KMS-11 (cell line): Measurements from ENCODE around the gene APBA2.
A peak's percentile ranks its signal among the peaks of the same experiment; 100 is the strongest.

Source experiments
- H2AFZ ChIP-seq: fragments of 200-600 bp; sonication (generic); 2 replicates; pipeline ENCODE4 v1.6.1; 2016; ENCODE audit warnings: antibody characterized with exemption, mixed run types, low read depth
- H3K27ac ChIP-seq: fragments of 200-600 bp; sonication (generic); 2 replicates; pipeline ENCODE4 v1.6.1; 2016; ENCODE audit warnings: mild to moderate bottlenecking, mixed run types
- H3K27me3 ChIP-seq: fragments of 200-600 bp; sonication (generic); 2 replicates; pipeline ENCODE4 v1.6.1; 2017; ENCODE audit warnings: mild to moderate bottlenecking, low read depth, mixed run types, moderate library complexity; ENCODE audit not compliant: insufficient read depth
- H3K36me3 ChIP-seq: fragments of 200-600 bp; sonication (generic); 2 replicates; pipeline ENCODE4 v1.6.1; 2017; ENCODE audit warnings: mild to moderate bottlenecking, mixed run types; ENCODE audit not compliant: insufficient read depth
- H3K4me1 ChIP-seq: fragments of 200-600 bp; sonication (generic); 2 replicates; pipeline ENCODE4 v1.6.1; 2016; ENCODE audit warnings: mild to moderate bottlenecking, low read depth, mixed run types; ENCODE audit not compliant: poor library complexity, severe bottlenecking
- H3K4me2 ChIP-seq: fragments of 200-600 bp; sonication (generic); 2 replicates; pipeline ENCODE4 v1.7.0; 2016; ENCODE audit warnings: mild to moderate bottlenecking, mixed run types
- H3K4me3 ChIP-seq: fragments of 200-600 bp; sonication (generic); IDR thresholded peaks from 2 replicates; pipeline ENCODE4 v1.6.1; 2017; ENCODE audit warnings: low read depth, low read length, mixed read lengths; ENCODE audit not compliant: insufficient read depth
- H3K79me2 ChIP-seq: fragments of 200-600 bp; sonication (generic); 2 replicates; pipeline ENCODE4 v1.6.1; 2016; ENCODE audit warnings: low read depth, mixed run types; ENCODE audit not compliant: insufficient read depth
- H3K9ac ChIP-seq: fragments of 200-600 bp; sonication (generic); 2 replicates; pipeline ENCODE4 v1.6.1; 2016; ENCODE audit warnings: mild to moderate bottlenecking, mixed run types
- H4K20me1 ChIP-seq: fragments of 200-600 bp; sonication (generic); 2 replicates; pipeline ENCODE4 v1.6.1; 2016; ENCODE audit warnings: mild to moderate bottlenecking, mixed run types; ENCODE audit not compliant: insufficient read depth
- CTCF ChIP-seq: fragments of 200-600 bp; sonication (generic); conservative IDR thresholded peaks from 2 replicates; pipeline ENCODE4 v1.6.1; 2017; ENCODE audit warnings: low read depth, mild to moderate bottlenecking, antibody characterized with exemption, low read length, moderate library complexity, mixed read lengths

Gene APBA2

DNA sequence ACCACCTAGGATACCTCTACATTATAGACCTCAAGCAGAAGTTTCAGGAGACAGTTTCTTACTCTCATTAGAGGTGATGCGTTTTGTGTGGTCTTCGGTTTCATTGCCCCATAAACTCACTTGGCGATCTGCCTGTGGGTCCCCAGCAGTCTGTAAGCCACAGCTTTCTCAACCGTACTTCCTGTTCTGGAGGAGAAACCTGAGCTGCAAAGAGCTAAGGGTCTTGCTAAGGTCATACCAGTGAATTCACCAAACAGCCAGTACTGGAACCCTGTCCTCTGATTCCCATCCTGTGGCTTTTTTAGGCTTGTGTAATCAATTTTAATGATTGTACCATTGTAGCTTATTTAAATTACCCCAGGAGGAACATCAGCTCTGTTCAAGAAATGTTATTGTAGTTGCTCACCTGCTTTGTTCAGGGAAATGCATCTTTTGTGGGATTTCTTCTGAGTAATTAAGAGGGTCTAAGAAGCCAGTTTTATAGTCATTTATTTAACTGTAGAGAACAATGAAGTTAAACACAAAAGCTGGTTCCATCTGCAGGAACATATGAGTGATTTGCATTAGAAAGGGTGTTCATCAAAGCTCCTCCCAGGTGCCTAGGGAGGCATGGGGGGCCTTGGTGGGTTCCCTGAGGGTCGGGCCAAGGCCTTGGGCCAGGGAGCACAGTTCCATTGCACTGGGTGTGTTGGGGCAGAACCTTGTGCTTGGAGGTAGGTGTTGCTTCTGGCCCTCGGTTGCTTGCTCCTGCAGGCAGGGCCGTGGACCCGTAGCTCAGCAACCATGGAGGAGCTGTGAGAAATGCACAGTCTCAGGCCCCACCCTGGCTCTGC lies 69.6 kb downstream of the APBA2 start:
- peaks cover 30% of the 10 kb centered on the region for H3K4me1 ChIP-seq
- no peaks in the 10 kb centered on the region for H3K36me3 ChIP-seq
- no peak overlapping the region for H2AFZ ChIP-seq
- H3K4me2 ChIP-seq = peak overlapping the region; percentile 79
- peaks cover 5% of the 10 kb centered on the region; the same call in 1 of the 2 replicates for H4K20me1 ChIP-seq
- no peak overlapping the region for H3K4me3 ChIP-seq
- no peaks in the 10 kb centered on the region for H3K79me2 ChIP-seq
- H3K9ac ChIP-seq = no peak overlapping the region
- peak overlapping the region; percentile 4; the same call in 1 of the 2 replicates for H3K27ac ChIP-seq
- no peaks in the 10 kb centered on the region; the same call in 1 of the 2 replicates for H3K27me3 ChIP-seq
- no peak for TF ChIP-seq CTCF

DNA sequence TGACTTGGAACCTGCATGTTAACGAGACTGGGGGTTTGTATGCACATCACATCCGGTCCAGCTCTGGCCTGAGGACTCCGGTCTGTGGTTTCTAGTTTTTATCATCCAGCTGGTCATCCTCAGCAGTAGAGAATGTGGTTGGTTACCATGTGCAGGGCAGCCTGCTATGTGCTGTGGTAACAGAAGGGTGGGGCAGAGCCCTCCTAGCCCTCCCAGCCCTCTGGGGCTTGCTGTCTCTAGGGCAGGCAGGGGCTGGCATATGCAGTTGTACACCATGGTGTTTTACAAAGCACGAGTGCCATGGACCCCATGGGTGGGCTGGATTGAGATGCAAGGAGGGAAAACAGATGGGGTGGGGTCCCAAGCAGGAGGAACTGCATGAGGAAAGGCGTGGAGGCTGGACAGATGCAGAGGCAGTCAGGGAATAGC lies 70.2 kb downstream of the APBA2 start:
- no peak overlapping the region for H2AFZ ChIP-seq
- H3K4me2 ChIP-seq = peak overlapping the region; percentile 79
- peaks cover 30% of the 10 kb centered on the region for H3K4me1 ChIP-seq
- H3K9ac ChIP-seq = no peak overlapping the region
- H4K20me1 ChIP-seq = peaks cover 5% of the 10 kb centered on the region; the same call in 1 of the 2 replicates
- H3K27me3 ChIP-seq = no peaks in the 10 kb centered on the region; the same call in 1 of the 2 replicates
- no peak overlapping the region for H3K27ac ChIP-seq
- H3K36me3 ChIP-seq = no peaks in the 10 kb centered on the region
- no peak for TF ChIP-seq CTCF
- no peaks in the 10 kb centered on the region for H3K79me2 ChIP-seq
- no peak overlapping the region for H3K4me3 ChIP-seq

DNA sequence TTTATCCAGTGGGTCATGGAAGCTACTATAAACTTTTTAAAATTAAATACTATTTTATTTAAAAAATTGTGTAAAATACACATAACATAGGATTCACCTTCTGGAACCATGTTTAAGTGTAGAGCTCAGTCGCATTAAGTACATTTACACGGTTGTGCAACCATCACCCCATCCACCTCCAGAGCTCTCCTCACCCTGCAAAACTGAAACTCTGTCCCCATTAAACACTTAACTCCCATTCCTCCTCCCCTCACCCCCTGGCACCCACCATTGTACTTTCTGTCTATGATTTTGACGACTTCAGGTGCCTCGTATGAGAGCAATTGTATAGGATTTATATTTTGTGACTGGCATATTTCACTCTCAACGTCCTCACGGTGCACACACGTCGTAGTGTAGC lies 70.7 kb downstream of the APBA2 start:
- Histone ChIP-seq H3K36me3 (no peaks in the 10 kb centered on the region), H3K79me2 (no peaks in the 10 kb centered on the region), H2AFZ (no peak overlapping the region), H3K4me1 (peaks cover 30% of the 10 kb centered on the region), H3K9ac (no peak overlapping the region), H3K4me3 (no peak overlapping the region), H3K27me3 (no peaks in the 10 kb centered on the region; the same call in 1 of the 2 replicates), H3K27ac (no peak overlapping the region), H3K4me2 (peak overlapping the region; percentile 79), H4K20me1 (peaks cover 5% of the 10 kb centered on the region; the same call in 1 of the 2 replicates)
- no peak for TF ChIP-seq CTCF

DNA sequence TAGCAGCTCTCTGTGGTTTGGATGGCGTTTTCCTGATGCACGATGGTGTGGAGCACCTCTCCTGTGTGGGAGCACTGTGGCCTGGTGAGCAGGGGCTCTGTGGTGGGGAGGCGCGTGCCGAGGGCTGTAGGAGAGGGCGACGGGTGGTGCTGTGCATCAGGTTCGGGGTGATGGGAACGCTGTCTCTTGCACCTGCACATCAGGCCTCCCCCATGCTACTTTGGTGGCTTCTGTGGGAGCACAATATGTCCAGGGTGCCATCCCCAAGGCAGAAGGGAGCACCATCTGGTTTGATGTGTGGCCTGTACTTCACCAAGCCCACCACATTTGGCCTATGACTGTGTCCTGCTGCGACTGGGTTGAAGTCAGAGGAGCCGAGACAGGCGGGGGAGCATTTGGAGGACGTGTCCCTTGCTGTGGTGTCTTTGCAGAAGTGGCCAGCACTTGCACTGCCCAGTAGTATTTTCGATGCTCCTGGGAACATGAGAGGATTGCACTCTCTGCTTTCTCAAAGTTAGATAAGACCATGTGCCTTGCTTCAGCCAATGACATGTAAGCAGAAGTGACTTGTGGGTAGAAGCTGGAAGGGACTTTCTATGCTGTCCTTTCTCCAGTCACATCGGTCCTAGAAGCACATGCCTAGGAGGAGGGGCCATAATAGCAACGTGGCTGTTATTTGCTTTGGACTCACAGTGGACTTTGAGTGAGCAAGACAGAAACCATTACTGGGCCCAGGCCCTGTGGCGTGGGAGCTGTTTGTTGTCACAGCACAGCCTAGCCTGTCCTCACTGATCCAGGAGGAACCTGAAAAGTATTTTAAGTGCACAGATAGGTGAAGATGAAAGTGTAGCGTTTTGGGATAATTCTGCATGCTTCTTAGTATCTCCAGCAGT lies 72.1 kb downstream of the APBA2 start:
- H3K27me3 ChIP-seq = no peaks in the 10 kb centered on the region; the same call in 1 of the 2 replicates
- no peak for TF ChIP-seq CTCF
- H3K4me2 ChIP-seq = no peak overlapping the region

More for the DNA sequence above, 72.1 kb downstream of the APBA2 start:
- peaks cover 30% of the 10 kb centered on the region for H3K4me1 ChIP-seq
- H3K4me3 ChIP-seq = no peak overlapping the region
- no peak overlapping the region for H2AFZ ChIP-seq
- no peaks in the 10 kb centered on the region for H3K36me3 ChIP-seq
- no peaks in the 10 kb centered on the region for H3K79me2 ChIP-seq
- no peak overlapping the region for H3K27ac ChIP-seq
- peaks cover 5% of the 10 kb centered on the region; the same call in 1 of the 2 replicates for H4K20me1 ChIP-seq
- no peak overlapping the region for H3K9ac ChIP-seq
